ENCODE data around the gene CETN2. TPM values are rescaled to one million over a fixed set of nuclear protein-coding genes. Genes with fewer than 3 reads are reported as not detected.
A peak's percentile ranks its signal among the peaks of the same experiment; 100 is the strongest.

The CETN2 gene
- 26.8 and 30.8 TPM in 2 replicates for total RNA-seq (2014; rRNA removed; shearing (Covaris generic))
- 18.3 and 23.9 TPM in 2 replicates for polyA plus RNA-seq (2015; cell fraction: cytosol; rRNA removed)
- 4.1 and 8.4 TPM in 2 replicates for polyA plus RNA-seq (2015; cell fraction: nucleus; rRNA removed)

DNA sequence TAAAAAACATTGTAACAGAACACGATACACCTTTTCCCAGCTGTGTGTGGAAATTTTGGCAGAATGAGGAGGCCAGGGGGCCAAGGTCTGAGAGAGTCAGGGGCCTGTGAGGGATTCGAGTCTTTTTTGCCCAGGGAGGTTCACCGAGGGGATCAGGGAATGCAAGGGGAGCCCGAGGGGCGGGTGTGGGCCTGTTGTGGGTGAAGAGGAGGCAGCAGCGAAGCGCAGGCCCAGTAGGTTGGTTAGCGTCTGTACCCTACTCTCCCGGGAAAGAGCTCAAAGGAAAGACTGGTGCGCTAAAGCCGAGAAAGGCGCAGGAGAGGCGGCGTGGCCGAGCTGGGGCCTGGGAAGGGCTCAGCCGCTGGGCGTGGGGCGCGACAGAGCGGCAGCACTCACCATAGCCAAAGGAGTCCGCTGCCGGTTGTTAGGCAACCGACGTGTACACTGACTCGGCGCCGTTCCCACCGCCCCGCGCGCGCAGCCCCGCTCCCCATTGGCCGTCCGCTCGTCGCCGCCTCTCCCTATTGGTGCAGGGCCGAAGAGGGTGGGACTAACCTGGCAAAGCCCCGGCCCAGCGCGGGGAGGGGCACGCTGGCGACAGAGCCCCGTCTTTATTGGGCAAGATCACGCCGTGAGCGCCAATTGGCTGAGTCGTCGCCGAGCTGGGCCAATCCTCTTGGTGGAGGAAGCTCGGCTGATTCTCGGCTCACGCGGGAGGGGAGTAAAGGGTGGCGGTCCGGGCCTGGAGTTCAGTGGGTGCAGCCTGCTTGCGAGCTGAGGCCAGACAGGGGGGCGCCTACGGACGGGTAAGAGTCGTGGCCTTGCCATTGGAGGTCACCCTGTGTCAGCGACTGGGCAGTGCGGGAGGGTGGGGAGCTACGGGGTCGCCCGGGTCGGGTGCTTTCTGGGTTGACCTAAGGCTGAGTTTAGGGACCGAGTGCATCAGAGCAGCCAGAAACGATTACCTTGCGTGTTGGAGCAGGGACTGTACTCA is at the start of gene CETN2, which contains the start of gene NSDHL:
CETN2 (minus strand) TSS at position 446 of the 994 bp plus-strand sequence; CDS start at position 399, 47 bp downstream.
NSDHL (plus strand) TSS at position 752 of the 994 bp plus-strand sequence. CDS start 15,262 bp downstream, outside the sequence.
- in situ Hi-C loops (cut with HindIII; ENCODE audit: low pct_unique_long_range_greater_than_20kb, low sequenced_read_pairs), result no loop called here
- peak; percentile 93 for DNase-seq (ENCODE audit: low read depth, low spot score)

DNA sequence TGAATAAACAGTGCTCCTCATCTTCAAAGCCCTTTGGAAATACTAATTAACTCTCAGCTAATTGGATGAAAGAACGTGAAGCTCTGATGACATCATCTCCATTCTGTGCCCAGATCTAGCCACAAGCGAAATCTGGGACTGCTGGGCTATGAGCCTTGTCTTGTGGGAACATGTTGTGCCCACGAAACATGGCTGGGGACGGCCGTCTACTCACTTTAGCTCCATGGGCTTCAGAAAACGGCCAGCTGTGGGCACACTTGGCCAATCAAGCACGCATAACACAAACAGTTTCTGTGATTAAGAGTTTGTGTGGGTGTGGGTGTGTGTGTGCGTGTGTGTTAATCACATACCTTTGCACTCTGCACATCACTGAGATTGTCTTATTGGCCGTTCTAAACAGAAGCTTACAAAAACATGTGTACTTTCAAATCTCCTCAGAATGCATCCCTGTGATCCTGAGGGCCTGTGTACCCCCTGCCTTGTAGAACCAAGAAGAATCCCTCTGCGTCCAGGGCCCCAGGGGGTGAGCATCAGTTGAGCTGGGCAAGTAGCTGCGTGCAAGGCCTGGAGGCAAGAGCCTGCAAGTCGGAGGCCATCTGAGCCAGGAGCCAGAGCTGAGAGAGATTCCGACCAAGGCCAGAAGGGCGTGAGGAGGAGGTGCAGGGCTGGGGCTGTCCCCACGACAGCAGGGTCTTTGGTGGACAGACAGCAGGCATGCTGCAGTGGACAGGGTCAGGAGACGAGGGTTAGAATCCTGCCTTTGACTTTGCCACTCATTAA is 48.6 kb upstream of the CETN2 start:
- no peak for DNase-seq (ENCODE audit: low read depth, low spot score)
- in situ Hi-C loops (cut with HindIII; ENCODE audit: low pct_unique_long_range_greater_than_20kb, low sequenced_read_pairs), result no loop called here

DNA sequence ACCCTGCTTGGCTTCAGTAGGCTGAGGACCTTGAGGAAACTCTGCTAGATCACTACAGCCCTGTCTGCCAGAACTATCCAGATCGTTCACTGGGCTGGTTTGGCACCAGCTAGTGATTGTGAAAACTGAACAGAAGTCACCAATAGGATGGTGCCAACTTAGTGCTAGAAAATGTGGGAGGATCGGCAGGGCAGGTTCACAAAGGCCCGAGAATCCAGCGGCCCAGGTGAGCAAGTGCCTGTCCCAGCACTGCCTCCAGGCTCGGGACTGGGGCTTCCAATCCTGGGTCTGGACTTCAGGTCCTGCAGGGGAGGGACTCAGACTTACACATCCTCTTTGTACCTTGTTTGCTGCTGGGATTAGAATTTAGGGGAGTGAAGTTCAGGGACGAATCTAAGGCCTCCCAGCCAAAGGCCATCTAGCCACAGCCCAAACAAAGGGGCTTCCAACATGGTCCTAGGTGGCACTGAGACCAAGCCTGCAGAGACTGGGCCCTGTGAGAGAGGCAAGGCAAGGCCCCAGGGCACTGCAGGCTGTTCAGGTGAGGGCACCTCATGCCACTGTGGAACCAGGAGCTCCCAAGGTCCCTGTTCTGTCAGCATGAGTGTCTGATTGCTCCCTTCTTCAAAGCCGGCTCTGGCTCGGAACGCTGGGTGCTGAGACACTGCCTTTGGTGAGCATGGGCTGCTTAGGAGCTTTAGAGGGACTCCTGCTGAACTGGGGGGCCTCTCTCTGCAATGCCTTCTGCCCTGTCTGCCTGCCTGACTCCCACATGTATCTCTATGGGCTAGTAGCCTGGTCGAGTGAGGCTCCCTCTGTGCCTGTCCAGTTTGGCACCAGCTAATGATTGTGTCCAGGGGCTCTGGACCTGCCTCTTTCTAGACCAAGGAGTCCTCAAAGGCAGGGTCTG is 46.6 kb upstream of the CETN2 start:
- in situ Hi-C loops (cut with HindIII; ENCODE audit: low pct_unique_long_range_greater_than_20kb, low sequenced_read_pairs), result no loop called here
- DNase-seq (ENCODE audit: low read depth, low spot score), result no peak

DNA sequence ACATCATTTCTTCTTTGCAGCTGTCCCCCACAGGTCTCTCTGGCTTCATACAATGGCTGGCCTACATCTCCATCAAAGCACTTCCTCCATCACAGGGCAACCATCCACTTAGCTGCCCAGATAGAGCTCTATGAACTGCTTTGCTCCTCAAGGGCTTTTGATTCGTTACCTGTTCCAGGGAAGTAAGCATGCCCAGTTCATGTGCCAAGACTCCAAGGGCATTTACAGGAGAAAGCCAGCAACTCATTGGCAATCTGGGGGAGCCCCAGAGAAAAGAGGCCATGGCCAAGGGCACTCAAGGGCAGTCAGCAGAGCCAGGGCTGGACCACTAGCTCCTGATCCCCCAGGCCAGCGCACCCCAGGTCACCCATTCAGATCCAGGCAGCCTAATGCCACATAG is 42.8 kb upstream of the CETN2 start:
- no peak for DNase-seq (ENCODE audit: low read depth, low spot score)
- in situ Hi-C loops (cut with HindIII; ENCODE audit: low pct_unique_long_range_greater_than_20kb, low sequenced_read_pairs), result no loop called here

DNA sequence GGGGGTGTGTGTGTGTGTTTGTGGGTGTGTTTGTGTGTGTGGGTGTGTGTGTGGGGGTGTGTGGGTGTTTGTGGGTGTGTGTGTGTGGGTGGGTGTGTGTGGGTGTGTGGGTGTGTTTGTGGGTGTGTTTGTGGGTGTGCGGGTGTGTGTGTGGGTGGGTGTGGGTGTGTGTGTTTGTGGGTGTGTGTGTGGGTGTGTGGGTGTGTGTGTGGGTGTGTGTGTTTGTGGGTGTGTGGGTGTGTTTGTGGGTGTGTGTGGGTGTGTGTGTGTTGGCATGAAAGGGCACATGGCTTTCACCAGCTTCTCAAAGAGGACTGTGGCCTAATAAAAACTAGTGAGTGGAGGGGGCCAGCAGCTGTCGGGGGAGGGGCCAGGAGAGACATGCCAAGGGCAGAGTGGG is 42.0 kb upstream of the CETN2 start:
- DNase-seq (ENCODE audit: low read depth, low spot score), result no peak
- in situ Hi-C loops (cut with HindIII; ENCODE audit: low pct_unique_long_range_greater_than_20kb, low sequenced_read_pairs), result no loop called here

DNA sequence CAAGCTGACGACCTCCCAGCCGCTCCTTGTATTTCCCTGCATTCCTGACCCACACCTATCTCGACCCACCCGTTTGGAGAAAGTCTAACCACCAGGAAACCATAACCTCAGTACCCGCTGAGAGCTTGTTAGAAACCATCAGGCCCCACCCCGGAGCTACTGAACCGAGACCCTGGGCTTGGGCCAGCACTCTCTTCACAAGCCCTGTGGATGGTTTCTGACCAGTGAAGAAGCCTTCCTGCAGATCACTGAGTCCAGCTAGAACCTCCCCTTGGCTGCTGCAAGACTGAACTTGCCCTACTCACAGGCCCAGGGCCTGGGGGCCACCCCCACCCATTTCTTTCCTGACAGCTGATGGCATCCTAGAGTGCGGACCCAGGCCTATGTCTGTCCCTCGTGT is 40.7 kb upstream of the CETN2 start:
- DNase-seq (ENCODE audit: low read depth, low spot score), result no peak
- in situ Hi-C loops (cut with HindIII; ENCODE audit: low pct_unique_long_range_greater_than_20kb, low sequenced_read_pairs), result no loop called here

DNA sequence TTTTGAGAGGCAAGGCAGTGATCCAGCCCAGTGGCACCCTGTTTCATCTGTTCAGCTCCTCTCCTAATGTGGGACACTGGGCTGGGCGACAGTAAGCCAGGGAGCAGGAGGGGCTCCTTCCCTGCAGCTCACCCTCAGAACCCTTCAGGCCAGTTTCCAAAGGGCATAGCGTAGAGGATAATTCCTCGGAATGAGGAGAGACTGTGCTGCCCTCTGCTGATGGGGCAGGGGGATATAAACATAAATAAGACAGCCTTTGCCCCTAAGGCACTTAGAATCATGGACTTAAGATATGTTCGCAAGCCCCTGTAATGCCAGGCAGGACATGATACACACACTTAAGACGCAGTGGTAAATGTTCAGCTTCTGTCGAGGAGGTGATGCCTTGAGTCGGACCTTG is 39.4 kb upstream of the CETN2 start:
- in situ Hi-C loops (cut with HindIII; ENCODE audit: low pct_unique_long_range_greater_than_20kb, low sequenced_read_pairs), result no loop called here
- DNase-seq (ENCODE audit: low read depth, low spot score), result peak; percentile 34

DNA sequence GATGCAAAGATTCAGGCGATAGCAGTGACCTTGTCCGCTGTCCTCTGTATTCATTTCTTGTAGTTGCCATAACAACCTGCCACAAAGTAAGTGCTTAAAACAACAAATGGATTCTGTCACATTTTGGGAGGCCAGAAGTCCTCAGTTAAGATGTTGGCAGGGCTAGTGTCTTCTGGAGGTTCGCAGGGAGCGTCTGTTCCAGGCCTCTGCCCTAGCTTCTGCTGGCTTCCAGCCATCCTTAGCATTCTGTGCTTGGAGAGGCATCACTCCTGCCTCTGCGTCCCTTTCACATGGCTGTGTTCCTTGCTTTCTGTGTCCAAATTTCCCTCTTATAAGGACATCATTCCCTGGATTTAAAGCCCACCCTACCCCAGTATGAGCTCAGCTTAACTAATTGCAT is 35.8 kb upstream of the CETN2 start:
- in situ Hi-C loops (cut with HindIII; ENCODE audit: low pct_unique_long_range_greater_than_20kb, low sequenced_read_pairs), result no loop called here
- no peak for DNase-seq (ENCODE audit: low read depth, low spot score)

DNA sequence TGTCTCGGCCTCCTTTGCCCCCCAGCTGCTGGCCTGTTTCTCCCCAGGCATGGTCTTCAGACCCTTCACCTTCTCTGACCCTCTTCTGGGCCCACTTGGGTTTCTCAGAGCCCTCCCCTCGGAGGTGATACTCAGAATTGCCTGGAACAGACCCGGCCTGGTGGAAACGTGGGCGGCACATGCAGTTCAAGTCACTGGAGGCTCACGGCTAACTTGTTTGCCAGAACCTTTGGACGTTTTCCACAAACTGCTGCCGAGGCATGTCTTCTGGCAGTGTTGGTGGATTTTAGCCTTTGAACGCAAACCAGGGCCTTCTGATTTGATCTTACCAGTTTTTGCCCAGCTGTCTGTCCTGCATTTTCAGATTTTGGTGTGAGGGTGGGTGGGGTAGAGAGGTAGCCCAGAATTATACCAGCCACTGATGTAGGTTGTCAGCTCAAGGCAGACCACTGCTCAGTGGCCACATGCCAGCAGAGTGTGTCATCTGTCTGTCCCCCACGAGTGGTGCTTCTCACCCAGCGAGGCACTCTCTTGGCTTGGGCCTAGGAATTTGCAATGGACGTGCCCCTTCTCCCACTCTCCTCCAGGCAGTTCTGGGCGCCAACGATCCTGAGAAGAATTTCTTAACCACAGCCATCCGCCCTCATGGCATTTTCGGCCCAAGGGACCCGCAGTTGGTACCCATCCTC is 34.8 kb upstream of the CETN2 start:
- in situ Hi-C loops (cut with HindIII; ENCODE audit: low pct_unique_long_range_greater_than_20kb, low sequenced_read_pairs), result no loop called here
- DNase-seq (ENCODE audit: low read depth, low spot score), result no peak

DNA sequence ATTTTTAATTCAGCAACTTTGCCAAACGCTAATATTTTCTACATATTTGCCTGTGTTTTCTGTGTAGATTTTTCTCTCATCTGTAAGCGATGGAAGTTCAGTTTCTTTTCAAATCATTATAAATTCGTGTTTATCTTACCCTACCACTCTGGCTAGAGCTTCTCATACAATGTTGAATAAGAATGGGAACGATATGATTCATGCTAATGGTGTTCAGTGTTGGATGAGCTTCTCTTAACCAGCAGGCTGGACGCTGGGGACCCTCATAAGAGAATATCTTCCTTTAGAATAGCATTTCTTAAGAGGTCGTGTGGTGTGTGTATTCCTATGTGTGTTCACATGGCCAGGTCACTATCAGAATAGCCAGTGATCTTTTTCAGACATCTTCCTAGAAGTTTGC is 31.3 kb upstream of the CETN2 start:
- in situ Hi-C loops (cut with HindIII; ENCODE audit: low pct_unique_long_range_greater_than_20kb, low sequenced_read_pairs), result no loop called here
- DNase-seq (ENCODE audit: low read depth, low spot score), result no peak

DNA sequence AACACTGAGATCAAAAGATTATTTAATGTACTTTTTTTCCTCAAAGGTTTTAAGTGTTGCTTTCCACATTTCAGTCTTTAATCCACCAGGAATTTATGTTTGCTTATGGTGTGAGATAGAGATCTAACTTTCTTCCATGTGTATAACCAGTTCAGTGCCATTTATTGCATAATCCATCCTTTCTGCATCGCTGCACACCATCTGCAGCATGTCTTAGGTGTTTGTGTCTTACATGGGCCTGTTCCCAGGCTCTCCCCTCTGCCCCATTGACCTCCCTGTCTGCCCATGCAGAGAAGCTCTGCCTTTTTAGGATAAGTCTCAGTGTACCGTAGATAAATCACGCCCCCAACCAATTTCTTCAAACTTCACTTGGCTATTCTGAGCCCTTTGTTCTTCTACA is 30.6 kb upstream of the CETN2 start:
- DNase-seq (ENCODE audit: low read depth, low spot score), result no peak
- in situ Hi-C loops (cut with HindIII; ENCODE audit: low pct_unique_long_range_greater_than_20kb, low sequenced_read_pairs), result no loop called here

DNA sequence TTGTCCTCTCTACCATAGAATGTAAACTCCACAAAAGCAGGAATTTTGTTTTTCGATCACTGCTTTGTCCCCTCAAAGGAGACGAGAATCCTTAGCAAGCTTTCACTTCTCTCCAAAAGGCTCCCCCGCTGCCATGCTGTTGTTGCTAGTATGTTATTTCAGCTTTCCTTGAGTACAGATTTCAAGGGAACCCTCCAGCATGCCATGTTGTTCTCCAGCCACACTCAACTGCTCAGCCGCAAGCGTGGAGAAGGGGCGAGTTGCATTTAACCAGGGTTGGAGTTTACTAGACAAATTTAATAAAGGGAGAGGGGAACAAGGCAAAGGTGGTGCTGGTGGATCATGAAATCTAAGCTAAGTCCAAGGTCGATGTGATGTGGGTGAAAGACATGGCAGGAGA is 23.4 kb upstream of the CETN2 start:
- in situ Hi-C loops (cut with HindIII; ENCODE audit: low pct_unique_long_range_greater_than_20kb, low sequenced_read_pairs), result no loop called here

DNA sequence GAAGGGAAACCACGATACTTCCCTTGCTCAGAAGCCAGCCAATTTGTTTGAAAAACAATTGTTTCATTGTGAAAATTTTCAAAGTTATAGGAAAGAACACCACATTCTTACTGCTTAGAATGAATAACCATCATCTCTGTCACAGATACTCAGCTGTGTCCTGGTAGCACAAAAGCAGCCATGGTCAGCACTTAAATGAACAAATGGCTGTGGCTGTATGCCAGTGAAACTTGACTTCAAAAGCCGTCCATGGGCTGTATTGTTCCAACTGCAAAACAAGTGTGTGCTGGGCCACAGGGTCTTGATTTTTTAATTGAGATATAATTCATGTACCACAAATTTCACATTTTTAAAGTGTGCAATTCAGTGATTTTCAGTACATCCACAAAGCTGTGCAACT is 19.9 kb upstream of the CETN2 start:
- in situ Hi-C loops (cut with HindIII; ENCODE audit: low pct_unique_long_range_greater_than_20kb, low sequenced_read_pairs), result no loop called here
- DNase-seq (ENCODE audit: low read depth, low spot score), result no peak

More for the DNA sequence above, 23.4 kb upstream of the CETN2 start:
- DNase-seq (ENCODE audit: low read depth, low spot score), result no peak

DNA sequence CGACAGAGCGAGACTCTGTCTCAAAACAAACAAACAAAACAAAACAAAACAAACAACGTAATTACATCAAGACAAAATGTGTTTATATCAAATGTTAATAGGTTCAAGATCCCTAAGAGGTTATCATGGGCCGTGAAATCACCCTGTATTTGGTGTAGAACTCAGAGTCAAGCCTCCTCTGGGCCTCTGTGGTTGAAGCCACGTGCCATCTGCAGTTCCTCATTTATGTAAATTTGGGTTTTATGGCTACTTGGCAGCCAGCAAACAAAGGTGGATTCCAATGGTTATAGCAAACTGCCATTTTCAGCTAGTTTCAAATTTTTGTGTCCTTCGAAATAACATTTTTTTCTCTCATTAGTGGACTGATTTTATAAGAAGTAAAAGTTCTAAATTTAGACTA is 16.7 kb upstream of the CETN2 start:
- DNase-seq (ENCODE audit: low read depth, low spot score), result no peak
- in situ Hi-C loops (cut with HindIII; ENCODE audit: low pct_unique_long_range_greater_than_20kb, low sequenced_read_pairs), result no loop called here

DNA sequence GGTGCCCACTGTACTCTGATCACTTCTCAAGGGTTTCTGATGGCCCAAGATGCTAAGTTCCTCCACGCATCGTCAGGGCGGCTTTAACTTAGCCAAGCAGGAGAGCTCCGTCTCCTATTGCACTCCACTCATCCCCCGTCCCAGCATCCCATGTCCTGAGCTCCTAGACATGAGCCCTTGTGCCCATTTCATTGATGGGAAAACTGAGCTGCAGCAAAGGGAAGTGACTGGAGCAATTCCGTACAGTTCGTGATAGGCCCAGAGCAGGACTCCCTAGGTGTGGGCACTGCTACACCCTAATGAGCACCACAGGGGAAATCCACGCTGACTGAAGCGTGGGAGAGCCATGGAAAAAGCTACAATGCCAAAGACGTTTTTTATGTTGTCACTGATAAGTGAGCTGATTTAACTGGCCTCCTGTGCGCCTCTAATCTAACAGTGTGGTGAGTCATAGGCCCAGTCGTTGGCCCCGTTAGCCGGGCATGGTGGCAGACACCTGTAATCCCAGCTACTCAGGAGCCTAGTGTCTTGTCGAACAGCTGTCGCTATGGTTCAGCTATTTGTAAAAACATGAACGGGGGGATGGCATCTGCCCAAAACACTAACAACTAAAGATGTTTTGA is 15.2 kb upstream of the CETN2 start:
- no peak for DNase-seq (ENCODE audit: low read depth, low spot score)
- in situ Hi-C loops (cut with HindIII; ENCODE audit: low pct_unique_long_range_greater_than_20kb, low sequenced_read_pairs), result no loop called here

DNA sequence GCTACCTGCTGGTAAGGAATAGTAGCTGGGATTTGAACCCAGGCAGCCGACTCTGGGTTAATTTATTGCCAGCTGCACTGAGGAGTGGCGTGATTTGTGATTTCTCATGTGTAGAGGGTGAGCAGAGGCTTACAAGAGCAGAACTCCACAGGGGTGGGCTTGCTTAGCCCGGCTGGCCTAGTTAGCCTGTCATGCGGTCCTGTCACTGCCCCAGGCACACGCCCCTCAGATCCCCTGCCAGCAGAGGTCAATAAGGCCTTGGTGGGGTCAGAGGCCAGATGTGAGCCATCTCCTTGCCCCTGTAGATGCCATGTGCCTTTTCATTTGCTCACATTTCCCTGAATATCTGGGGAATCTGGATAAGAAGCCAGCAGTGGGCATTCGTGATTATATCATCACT is 13.7 kb upstream of the CETN2 start:
- DNase-seq (ENCODE audit: low read depth, low spot score), result no peak
- in situ Hi-C loops (cut with HindIII; ENCODE audit: low pct_unique_long_range_greater_than_20kb, low sequenced_read_pairs), result no loop called here

Data from SK-MEL-5 (cell line).